SK-N-SH (cell line): ENCODE data around the gene MRRF.

Source experiments
- CHD2 ChIP-seq: fragments of 150-350 bp; IDR thresholded peaks from 2 replicates; pipeline ENCODE4 v1.6.1; 2018; ENCODE audit warnings: low read length; ENCODE audit not compliant: partially characterized antibody
- CTCF ChIP-seq: fragments of 200-600 bp; sonication (generic); IDR thresholded peaks from 2 replicates; pipeline ENCODE4 v1.6.1; 2017; ENCODE audit warnings: antibody characterized with exemption, mild to moderate bottlenecking, moderate library complexity
- EZH2phosphoT487 ChIP-seq: fragments of 200-600 bp; sonication (generic); IDR thresholded peaks from 2 replicates; pipeline ENCODE4 v1.6.1; 2017; ENCODE audit warnings: low read depth, mixed run types, mild to moderate bottlenecking, antibody characterized with exemption, moderate library complexity, borderline replicate concordance
- JUND ChIP-seq: IDR thresholded peaks from 2 replicates; pipeline ENCODE4 v1.4.0; 2012
- POLR2AphosphoS5 ChIP-seq: IDR thresholded peaks from 2 replicates; pipeline ENCODE4 v1.6.1; 2012; ENCODE audit warnings: low read depth, low read length
- RAD21 ChIP-seq: IDR thresholded peaks from 2 replicates; pipeline ENCODE4 v1.6.1; 2012; ENCODE audit warnings: mild to moderate bottlenecking, low read length
- SMC3 ChIP-seq: IDR thresholded peaks from 2 replicates; pipeline ENCODE4 v1.6.1; 2012; ENCODE audit warnings: low read depth, low read length, improper control_type of control experiment
- USF2 ChIP-seq: fragments of 150-350 bp; IDR thresholded peaks from 2 replicates; pipeline ENCODE4 v1.6.1; 2017; ENCODE audit warnings: antibody characterized with exemption, low read length, low read depth, borderline replicate concordance
- YY1 ChIP-seq: IDR thresholded peaks from 2 replicates; pipeline ENCODE4 v1.4.0; 2012; ENCODE audit warnings: low read depth, mild to moderate bottlenecking
- ZBTB33 ChIP-seq: IDR thresholded peaks from 2 replicates; pipeline ENCODE4 v1.4.0; 2012; ENCODE audit warnings: low read depth, borderline replicate concordance
- TF ChIP-seq, protein P1 (sequence below): IDR thresholded peaks from 2 replicates; pipeline ENCODE4 v1.4.0; 2012; ENCODE audit warnings: low read depth
- TF ChIP-seq, protein P2 (sequence below): IDR thresholded peaks from 2 replicates; pipeline ENCODE4 v1.6.1; 2012; ENCODE audit warnings: mild to moderate bottlenecking, low read depth, low read length, moderate library complexity
- TF ChIP-seq, protein P3 (sequence below): IDR thresholded peaks from 2 replicates; pipeline ENCODE4 v1.4.0; 2012; ENCODE audit warnings: low read depth, borderline replicate concordance

DNA sequence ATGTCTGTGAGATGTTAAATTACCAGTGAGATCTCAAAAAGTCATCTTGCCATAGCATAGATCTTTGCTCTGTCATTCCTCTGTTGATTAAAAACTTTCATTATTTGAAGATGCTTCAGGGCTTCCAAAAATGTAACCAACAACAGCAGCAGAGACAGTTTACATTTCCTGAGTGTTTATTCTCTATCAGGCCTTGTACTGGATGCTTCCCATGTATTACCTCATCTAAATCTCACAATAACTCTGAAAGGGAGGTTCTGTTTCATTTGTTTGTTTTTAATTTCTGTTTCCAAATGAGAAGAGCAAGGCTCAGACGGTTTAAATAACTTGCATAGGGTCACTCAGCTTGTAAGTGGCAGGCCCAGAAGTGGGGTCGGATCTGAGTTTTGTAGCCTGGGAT lies 45.2 kb downstream of the MRRF start:
- TF ChIP-seq, protein P1, sequence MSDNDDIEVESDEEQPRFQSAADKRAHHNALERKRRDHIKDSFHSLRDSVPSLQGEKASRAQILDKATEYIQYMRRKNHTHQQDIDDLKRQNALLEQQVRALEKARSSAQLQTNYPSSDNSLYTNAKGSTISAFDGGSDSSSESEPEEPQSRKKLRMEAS, result no peak
- TF ChIP-seq JUND, result no peak
- TF ChIP-seq CTCF, result no peak
- TF ChIP-seq, protein P2, sequence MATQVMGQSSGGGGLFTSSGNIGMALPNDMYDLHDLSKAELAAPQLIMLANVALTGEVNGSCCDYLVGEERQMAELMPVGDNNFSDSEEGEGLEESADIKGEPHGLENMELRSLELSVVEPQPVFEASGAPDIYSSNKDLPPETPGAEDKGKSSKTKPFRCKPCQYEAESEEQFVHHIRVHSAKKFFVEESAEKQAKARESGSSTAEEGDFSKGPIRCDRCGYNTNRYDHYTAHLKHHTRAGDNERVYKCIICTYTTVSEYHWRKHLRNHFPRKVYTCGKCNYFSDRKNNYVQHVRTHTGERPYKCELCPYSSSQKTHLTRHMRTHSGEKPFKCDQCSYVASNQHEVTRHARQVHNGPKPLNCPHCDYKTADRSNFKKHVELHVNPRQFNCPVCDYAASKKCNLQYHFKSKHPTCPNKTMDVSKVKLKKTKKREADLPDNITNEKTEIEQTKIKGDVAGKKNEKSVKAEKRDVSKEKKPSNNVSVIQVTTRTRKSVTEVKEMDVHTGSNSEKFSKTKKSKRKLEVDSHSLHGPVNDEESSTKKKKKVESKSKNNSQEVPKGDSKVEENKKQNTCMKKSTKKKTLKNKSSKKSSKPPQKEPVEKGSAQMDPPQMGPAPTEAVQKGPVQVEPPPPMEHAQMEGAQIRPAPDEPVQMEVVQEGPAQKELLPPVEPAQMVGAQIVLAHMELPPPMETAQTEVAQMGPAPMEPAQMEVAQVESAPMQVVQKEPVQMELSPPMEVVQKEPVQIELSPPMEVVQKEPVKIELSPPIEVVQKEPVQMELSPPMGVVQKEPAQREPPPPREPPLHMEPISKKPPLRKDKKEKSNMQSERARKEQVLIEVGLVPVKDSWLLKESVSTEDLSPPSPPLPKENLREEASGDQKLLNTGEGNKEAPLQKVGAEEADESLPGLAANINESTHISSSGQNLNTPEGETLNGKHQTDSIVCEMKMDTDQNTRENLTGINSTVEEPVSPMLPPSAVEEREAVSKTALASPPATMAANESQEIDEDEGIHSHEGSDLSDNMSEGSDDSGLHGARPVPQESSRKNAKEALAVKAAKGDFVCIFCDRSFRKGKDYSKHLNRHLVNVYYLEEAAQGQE, result no peak
- no peak for TF ChIP-seq CHD2
- TF ChIP-seq RAD21, result no peak
- TF ChIP-seq POLR2AphosphoS5, result no peak
- TF ChIP-seq, protein P3, sequence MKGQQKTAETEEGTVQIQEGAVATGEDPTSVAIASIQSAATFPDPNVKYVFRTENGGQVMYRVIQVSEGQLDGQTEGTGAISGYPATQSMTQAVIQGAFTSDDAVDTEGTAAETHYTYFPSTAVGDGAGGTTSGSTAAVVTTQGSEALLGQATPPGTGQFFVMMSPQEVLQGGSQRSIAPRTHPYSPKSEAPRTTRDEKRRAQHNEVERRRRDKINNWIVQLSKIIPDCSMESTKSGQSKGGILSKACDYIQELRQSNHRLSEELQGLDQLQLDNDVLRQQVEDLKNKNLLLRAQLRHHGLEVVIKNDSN, result no peak
- no peak for TF ChIP-seq EZH2phosphoT487
- no peak for TF ChIP-seq YY1
- TF ChIP-seq SMC3, result no peak
- TF ChIP-seq USF2, result no peak
- TF ChIP-seq ZBTB33, result no peak
